Breast epithelium (tissue), 3 donors: ENCODE data around the gene PDCD11.
A peak's percentile ranks its signal among the peaks of the same experiment; 100 is the strongest.

ENCODE experiments used
- CTCF ChIP-seq, 3 donors: fragments of 450-650 bp; IDR thresholded peaks; one replicate each; pipeline ENCODE4 v1.5.1; 2016 to 2017; ENCODE audit warnings: antibody characterized with exemption in 3 of 3, mild to moderate bottlenecking in 3 of 3, moderate library complexity in 3 of 3
- POLR2A ChIP-seq: fragments of 450-650 bp; IDR thresholded peaks from one replicate; pipeline ENCODE4 v1.6.1; 2016; ENCODE audit warnings: antibody characterized with exemption, mild to moderate bottlenecking, moderate library complexity
- POLR2AphosphoS5 ChIP-seq, 3 donors: sonication (generic); formaldehyde crosslinking; IDR thresholded peaks; one replicate each; pipeline ENCODE4 v1.6.1; 2017; ENCODE audit warnings: antibody characterized with exemption in 3 of 3

GRCh38 chr10:103396067-103396788 is at the start of gene PDCD11, which contains the start of gene ATP5MK:
- TF ChIP-seq POLR2A (peak; percentile 42), CTCF (IDR thresholded peaks at IDR 0.05) (no peak), POLR2AphosphoS5 (IDR thresholded peaks at IDR 0.05) (peak; percentile 57 to 82 (median 74))
